Muscle layer of duodenum (tissue), 2 donors: ENCODE data around the gene SAFB2.

Experiments used
- H3K27ac ChIP-seq: one replicate; pipeline ENCODE4 v1.7.0; 2013; ENCODE audit warnings: mild to moderate bottlenecking, low read length
- H3K27me3 ChIP-seq: one replicate; pipeline ENCODE4 v1.7.0; 2013; ENCODE audit warnings: low read depth, mild to moderate bottlenecking, control low read depth, low read length
- H3K36me3 ChIP-seq, 2 donors: one replicate each; pipeline ENCODE4 v1.7.0; 2013; ENCODE audit warnings: low read length in 2 of 2, control low read depth in 1 of 2, mild to moderate bottlenecking in 1 of 2; ENCODE audit not compliant: insufficient read depth in 2 of 2, control insufficient read depth in 1 of 2
- H3K4me1 ChIP-seq, 2 donors: one replicate each; pipeline ENCODE4 v1.7.0; 2013; ENCODE audit warnings: low read length in 2 of 2, mild to moderate bottlenecking in 2 of 2, control low read depth in 1 of 2, moderate library complexity in 1 of 2; ENCODE audit not compliant: insufficient read depth in 2 of 2, control insufficient read depth in 1 of 2
- H3K4me3 ChIP-seq, 2 donors: one replicate each; pipeline ENCODE4 v1.7.0; 2013; ENCODE audit warnings: low read length in 2 of 2, low read depth in 1 of 2, mild to moderate bottlenecking in 1 of 2
- H3K9me3 ChIP-seq, 2 donors: one replicate each; pipeline ENCODE4 v1.7.0; 2013; ENCODE audit warnings: low read length in 2 of 2, control low read depth in 1 of 2, mild to moderate bottlenecking in 1 of 2; ENCODE audit not compliant: control insufficient read depth in 1 of 2
- donor health status: healthy.

The SAFB2 gene

DNA sequence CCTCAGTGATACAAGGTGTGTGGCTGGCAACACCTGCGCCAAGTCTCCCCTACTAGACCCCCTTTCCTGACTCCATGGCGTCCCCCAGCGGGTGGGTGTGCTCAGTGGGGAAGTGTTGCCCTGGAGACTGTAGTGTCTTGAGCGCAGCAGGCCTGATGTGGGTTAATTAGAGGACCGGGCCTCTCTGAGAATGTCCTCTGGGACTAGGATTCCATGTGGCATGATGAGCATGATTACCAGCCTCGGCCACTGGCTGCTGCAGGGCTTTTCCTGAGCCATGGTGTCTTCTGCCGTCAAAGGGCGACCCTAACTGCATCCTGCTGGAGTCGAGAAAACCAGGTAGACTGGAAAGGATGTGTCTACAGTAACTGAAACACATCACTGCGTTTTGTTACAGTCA, 29.7 kb upstream of the SAFB2 start:
- no peak overlapping the region for H3K4me3 ChIP-seq
- H3K9me3 ChIP-seq = no peaks in the 10 kb centered on the region
- H3K36me3 ChIP-seq = peaks cover 69 to 82% of the 10 kb centered on the region in 2 donors
- no peaks in the 10 kb centered on the region for H3K27me3 ChIP-seq
- H3K27ac ChIP-seq = no peak overlapping the region
- no peaks in the 10 kb centered on the region for H3K4me1 ChIP-seq

- Histone ChIP-seq H3K27me3 (no peaks in the 10 kb centered on the region), H3K27ac (no peak overlapping the region), H3K4me1 (no peaks in the 10 kb centered on the region), H3K9me3 (no peaks in the 10 kb centered on the region), H3K4me3 (no peak overlapping the region), H3K36me3 (peaks cover 75 to 87% of the 10 kb centered on the region in 2 donors)
Measured at GRCh38 chr19:5651361-5651760, 28.8 kb upstream of the SAFB2 start.

- peaks cover 77 to 83% of the 10 kb centered on the region in 2 donors for H3K36me3 ChIP-seq
- H3K27me3 ChIP-seq = no peaks in the 10 kb centered on the region
Measured at GRCh38 chr19:5648464-5648863, 25.9 kb upstream of the SAFB2 start.

GRCh38 chr19:5646703-5647102, 24.1 kb upstream of the SAFB2 start:
- H3K36me3 ChIP-seq = peaks cover 78 to 82% of the 10 kb centered on the region in 2 donors
- H3K27me3 ChIP-seq = no peaks in the 10 kb centered on the region
- H3K27ac ChIP-seq = no peak overlapping the region
- H3K4me3 ChIP-seq = no peak overlapping the region
- no peaks in the 10 kb centered on the region for H3K4me1 ChIP-seq
- H3K9me3 ChIP-seq = no peaks in the 10 kb centered on the region

More at GRCh38 chr19:5648464-5648863, 25.9 kb upstream of the SAFB2 start:
- no peak overlapping the region for H3K27ac ChIP-seq
- H3K9me3 ChIP-seq = no peaks in the 10 kb centered on the region
- no peaks in the 10 kb centered on the region for H3K4me1 ChIP-seq
- H3K4me3 ChIP-seq = no peak overlapping the region

- no peaks in the 10 kb centered on the region for H3K9me3 ChIP-seq
- peaks cover 69 to 73% of the 10 kb centered on the region in 2 donors for H3K36me3 ChIP-seq
- no peaks in the 10 kb centered on the region for H3K27me3 ChIP-seq
- no peak overlapping the region for H3K4me3 ChIP-seq
- no peaks in the 10 kb centered on the region for H3K4me1 ChIP-seq
- no peak overlapping the region for H3K27ac ChIP-seq
Measured at GRCh38 chr19:5645409-5645808, 22.8 kb upstream of the SAFB2 start.

GRCh38 chr19:5644037-5644436, 21.5 kb upstream of the SAFB2 start:
- Histone ChIP-seq H3K36me3 (peaks cover 60 to 65% of the 10 kb centered on the region in 2 donors), H3K4me1 (no peaks in the 10 kb centered on the region), H3K27me3 (no peaks in the 10 kb centered on the region), H3K9me3 (no peaks in the 10 kb centered on the region), H3K27ac (no peak overlapping the region), H3K4me3 (no peak overlapping the region)

GRCh38 chr19:5643060-5643459, 20.5 kb upstream of the SAFB2 start:
- H3K4me3 ChIP-seq = no peak overlapping the region
- no peak overlapping the region for H3K27ac ChIP-seq
- peaks cover 54 to 60% of the 10 kb centered on the region in 2 donors for H3K36me3 ChIP-seq
- H3K9me3 ChIP-seq = no peaks in the 10 kb centered on the region
- peaks cover 0 to 3% of the 10 kb centered on the region in 2 donors for H3K4me1 ChIP-seq
- H3K27me3 ChIP-seq = no peaks in the 10 kb centered on the region

- Histone ChIP-seq H3K4me1 (peaks cover 0 to 12% of the 10 kb centered on the region in 2 donors), H3K36me3 (peaks cover 46 to 51% of the 10 kb centered on the region in 2 donors), H3K4me3 (no peak overlapping the region), H3K9me3 (no peaks in the 10 kb centered on the region), H3K27ac (no peak overlapping the region), H3K27me3 (no peaks in the 10 kb centered on the region)
Measured at GRCh38 chr19:5642204-5642603, 19.6 kb upstream of the SAFB2 start.

GRCh38 chr19:5641171-5641570, 18.6 kb upstream of the SAFB2 start:
- no peak overlapping the region for H3K27ac ChIP-seq
- peaks cover 0 to 12% of the 10 kb centered on the region in 2 donors for H3K4me1 ChIP-seq
- no peaks in the 10 kb centered on the region for H3K9me3 ChIP-seq
- no peaks in the 10 kb centered on the region for H3K27me3 ChIP-seq
- no peak overlapping the region for H3K4me3 ChIP-seq
- H3K36me3 ChIP-seq = peaks cover 35 to 41% of the 10 kb centered on the region in 2 donors

- no peaks in the 10 kb centered on the region for H3K9me3 ChIP-seq
- H3K36me3 ChIP-seq = peaks cover 12 to 14% of the 10 kb centered on the region in 2 donors
- no peak overlapping the region for H3K4me3 ChIP-seq
- H3K4me1 ChIP-seq = peaks cover 3 to 21% of the 10 kb centered on the region in 2 donors
- H3K27me3 ChIP-seq = no peaks in the 10 kb centered on the region
- H3K27ac ChIP-seq = no peak overlapping the region
Measured at GRCh38 chr19:5637971-5638370, 15.4 kb upstream of the SAFB2 start.

DNA sequence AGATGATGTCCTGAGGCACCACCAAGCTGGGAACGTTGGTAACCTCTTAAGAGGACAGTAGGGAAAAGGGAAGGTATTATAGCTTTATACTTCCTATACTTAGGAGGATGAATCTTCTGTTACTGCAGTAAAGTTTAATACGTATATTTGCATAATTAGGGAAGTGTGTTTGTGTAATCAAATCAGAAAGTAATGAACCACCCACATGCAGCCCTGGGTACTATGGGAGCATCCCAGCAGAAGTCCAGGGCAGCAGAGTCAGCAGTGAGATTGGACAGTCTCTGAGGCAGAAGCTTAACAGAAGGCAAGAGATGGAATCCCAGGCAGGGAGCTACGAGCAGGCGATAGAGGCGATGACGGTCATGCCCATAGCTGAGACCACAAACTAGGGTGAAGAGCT, 12.9 kb upstream of the SAFB2 start:
- Histone ChIP-seq H3K4me1 (peaks cover 7 to 40% of the 10 kb centered on the region in 2 donors), H3K27ac (no peak overlapping the region), H3K9me3 (no peaks in the 10 kb centered on the region), H3K36me3 (no peaks in the 10 kb centered on the region), H3K27me3 (no peaks in the 10 kb centered on the region), H3K4me3 (no peak overlapping the region)

DNA sequence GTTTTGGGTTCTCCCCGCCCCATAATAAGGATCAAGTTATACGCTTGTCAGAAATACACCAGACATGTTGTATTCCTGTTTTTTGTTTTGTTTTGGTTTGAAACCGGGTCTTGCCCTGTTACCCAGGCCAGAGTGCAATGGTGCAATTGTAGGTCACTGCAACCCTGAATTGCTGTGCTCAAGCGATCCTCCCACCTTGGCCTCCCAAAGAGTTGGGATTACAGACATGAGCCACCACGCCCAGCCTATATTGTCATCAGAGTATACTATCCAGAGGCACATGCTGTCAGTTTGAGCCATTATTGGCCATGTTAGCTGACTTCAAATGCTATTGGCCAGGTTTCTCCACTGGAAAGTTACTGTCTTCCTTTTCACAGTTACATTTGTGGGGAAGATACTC, 10.1 kb upstream of the SAFB2 start:
- Histone ChIP-seq H3K27me3 (no peaks in the 10 kb centered on the region), H3K27ac (no peak overlapping the region), H3K4me3 (no peak overlapping the region), H3K36me3 (peaks cover 1 to 9% of the 10 kb centered on the region in 2 donors), H3K9me3 (no peaks in the 10 kb centered on the region), H3K4me1 (peaks cover 7 to 57% of the 10 kb centered on the region in 2 donors)
